DOHH2 (cell line): Measurements from ENCODE around the gene OR51B5.
"Not testable (repeated sequence)": the region's sequence is repeated elsewhere in the genome, so short reads cannot be mapped to it uniquely, and the experiment has no call there.

Source experiments
- CTCF ChIP-seq: fragments of 200-600 bp; sonication (generic); IDR thresholded peaks from one replicate; pipeline ENCODE4 v1.5.1; 2014; ENCODE audit warnings: antibody characterized with exemption, mild to moderate bottlenecking, low read depth, low read length; ENCODE audit not compliant: poor library complexity, severe bottlenecking
- EZH2phosphoT487 ChIP-seq: fragments of 200-600 bp; sonication (generic); IDR thresholded peaks from 2 replicates; pipeline ENCODE4 v1.6.1; 2017; ENCODE audit warnings: borderline replicate concordance, mild to moderate bottlenecking, antibody characterized with exemption, low read length, moderate library complexity, mixed read lengths

- not testable (repeated sequence) for TF ChIP-seq EZH2phosphoT487, CTCF
These were observed 29.8 kb downstream of the OR51B5 start for GRCh38 chr11:5313326-5314023.
